GM12878 (cell line): ENCODE measurements around the gene CHCHD6.

Experiments used
- JUND ChIP-seq: IDR thresholded peaks from 2 replicates; pipeline ENCODE4 v1.6.1; 2012; ENCODE audit warnings: low read depth, mild to moderate bottlenecking, low read length, improper control_type of control experiment, moderate library complexity
- POLR2A ChIP-seq: IDR thresholded peaks from 2 replicates; pipeline ENCODE4 v1.6.1; 2011; ENCODE audit warnings: low read depth, mild to moderate bottlenecking, low read length
- RAD21 ChIP-seq: IDR thresholded peaks from 2 replicates; pipeline ENCODE4 v1.6.1; 2011; ENCODE audit warnings: mild to moderate bottlenecking, low read depth, low read length, moderate library complexity; ENCODE audit not compliant: insufficient read depth
- SIN3A ChIP-seq: IDR thresholded peaks from 2 replicates; pipeline ENCODE4 v1.6.1; 2012; ENCODE audit warnings: low read depth, low read length, improper control_type of control experiment
- SUZ12 ChIP-seq: fragments of 200-600 bp; sonication (generic); IDR thresholded peaks from one replicate; pipeline ENCODE4 v1.6.1; 2018; ENCODE audit warnings: antibody characterized with exemption, mild to moderate bottlenecking; ENCODE audit not compliant: unreplicated experiment
- TF ChIP-seq, protein P1 (sequence below), 3 experiments: IDR thresholded peaks in 2 of 3; conservative IDR thresholded peaks in 1 of 3; 2 replicates each; pipeline ENCODE4 v1.5.1; 2011; ENCODE audit warnings: low read depth in 3 of 3, low read length in 3 of 3, mild to moderate bottlenecking in 3 of 3, control low read depth in 2 of 3, moderate library complexity in 2 of 3, inconsistent platforms in 1 of 3, mixed read lengths in 1 of 3; ENCODE audit not compliant: control insufficient read depth in 2 of 3, insufficient read depth in 1 of 3; ENCODE audit errors: extremely low read depth in 1 of 3
- TF ChIP-seq, protein P2 (sequence below): fragments of 450-650 bp; conservative IDR thresholded peaks from 2 replicates; pipeline ENCODE4 v1.6.1; 2017; ENCODE audit warnings: mild to moderate bottlenecking, moderate library complexity
- TF ChIP-seq, protein P3 (sequence below): fragments of 450-650 bp; IDR thresholded peaks from 2 replicates; pipeline ENCODE4 v1.6.1; 2017; ENCODE audit warnings: mild to moderate bottlenecking
- TF ChIP-seq, protein P4 (sequence below): IDR thresholded peaks from 2 replicates; pipeline ENCODE4 v1.6.1; 2011; ENCODE audit warnings: borderline replicate concordance, low read depth, mild to moderate bottlenecking, moderate library complexity, mixed read lengths, low read length; ENCODE audit not compliant: insufficient read depth; ENCODE audit errors: extremely low read length

DNA sequence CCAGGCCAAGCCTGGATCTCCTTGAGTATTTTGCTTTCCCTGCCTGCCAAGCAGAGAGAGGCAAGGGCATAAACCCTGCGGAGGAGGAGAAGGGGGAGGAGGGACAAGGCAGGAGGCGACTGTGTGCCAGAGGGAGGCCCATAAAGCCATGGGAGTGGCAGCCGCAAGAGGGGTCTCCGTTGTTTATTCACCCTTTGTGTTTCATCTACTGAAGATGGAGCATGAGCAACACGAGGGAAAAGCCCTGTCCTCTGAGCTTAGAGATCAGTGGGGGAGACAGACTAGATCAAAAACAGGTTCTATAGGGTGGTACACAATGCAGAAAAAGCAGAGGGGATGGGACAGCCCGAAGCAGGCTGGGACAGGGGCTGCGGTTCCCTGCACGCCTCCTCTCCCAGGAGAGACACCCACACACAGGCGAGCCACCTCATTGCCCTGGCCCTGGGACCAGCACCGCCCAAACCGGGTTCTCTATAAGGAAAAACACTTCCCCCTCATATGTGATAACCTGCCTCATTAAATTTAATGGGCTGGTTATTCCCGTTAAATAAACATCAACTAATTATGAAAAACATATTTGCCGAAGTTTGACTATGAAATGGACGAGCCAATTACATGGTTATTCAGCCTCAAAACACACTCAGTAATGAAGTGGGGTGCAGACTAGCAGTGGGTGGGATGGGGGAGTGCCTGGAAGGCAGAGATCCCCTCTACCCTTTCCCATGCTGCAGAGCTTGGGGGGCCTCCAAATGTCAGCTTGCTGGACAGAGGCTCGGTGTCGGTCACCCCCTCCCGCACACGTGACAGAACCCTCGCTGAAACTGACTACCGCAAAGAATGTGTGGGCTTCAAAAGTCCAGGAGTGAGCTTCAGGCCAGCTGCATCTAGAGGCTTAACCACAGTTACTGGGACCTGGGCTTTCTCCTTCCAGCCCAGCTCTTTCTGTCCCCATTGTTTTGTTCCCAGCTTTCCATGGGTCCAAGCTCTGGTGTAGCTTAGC is 264.7 kb downstream of the CHCHD6 start:
- TF ChIP-seq, protein P1, sequence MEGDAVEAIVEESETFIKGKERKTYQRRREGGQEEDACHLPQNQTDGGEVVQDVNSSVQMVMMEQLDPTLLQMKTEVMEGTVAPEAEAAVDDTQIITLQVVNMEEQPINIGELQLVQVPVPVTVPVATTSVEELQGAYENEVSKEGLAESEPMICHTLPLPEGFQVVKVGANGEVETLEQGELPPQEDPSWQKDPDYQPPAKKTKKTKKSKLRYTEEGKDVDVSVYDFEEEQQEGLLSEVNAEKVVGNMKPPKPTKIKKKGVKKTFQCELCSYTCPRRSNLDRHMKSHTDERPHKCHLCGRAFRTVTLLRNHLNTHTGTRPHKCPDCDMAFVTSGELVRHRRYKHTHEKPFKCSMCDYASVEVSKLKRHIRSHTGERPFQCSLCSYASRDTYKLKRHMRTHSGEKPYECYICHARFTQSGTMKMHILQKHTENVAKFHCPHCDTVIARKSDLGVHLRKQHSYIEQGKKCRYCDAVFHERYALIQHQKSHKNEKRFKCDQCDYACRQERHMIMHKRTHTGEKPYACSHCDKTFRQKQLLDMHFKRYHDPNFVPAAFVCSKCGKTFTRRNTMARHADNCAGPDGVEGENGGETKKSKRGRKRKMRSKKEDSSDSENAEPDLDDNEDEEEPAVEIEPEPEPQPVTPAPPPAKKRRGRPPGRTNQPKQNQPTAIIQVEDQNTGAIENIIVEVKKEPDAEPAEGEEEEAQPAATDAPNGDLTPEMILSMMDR (IDR thresholded peaks at IDR 0.05 in 2 of 3, conservative IDR thresholded peaks at IDR 0.05 in 1 of 3; ENCODE audit: control insufficient read depth in 2 of 3, extremely low read depth in 1 of 3, insufficient read depth in 1 of 3, low read depth in 3 of 3, low read length in 3 of 3) = no peak
- TF ChIP-seq SIN3A (no peak), POLR2A (no peak), JUND (no peak), RAD21 (no peak), SUZ12 (no peak)
- TF ChIP-seq, protein P2, sequence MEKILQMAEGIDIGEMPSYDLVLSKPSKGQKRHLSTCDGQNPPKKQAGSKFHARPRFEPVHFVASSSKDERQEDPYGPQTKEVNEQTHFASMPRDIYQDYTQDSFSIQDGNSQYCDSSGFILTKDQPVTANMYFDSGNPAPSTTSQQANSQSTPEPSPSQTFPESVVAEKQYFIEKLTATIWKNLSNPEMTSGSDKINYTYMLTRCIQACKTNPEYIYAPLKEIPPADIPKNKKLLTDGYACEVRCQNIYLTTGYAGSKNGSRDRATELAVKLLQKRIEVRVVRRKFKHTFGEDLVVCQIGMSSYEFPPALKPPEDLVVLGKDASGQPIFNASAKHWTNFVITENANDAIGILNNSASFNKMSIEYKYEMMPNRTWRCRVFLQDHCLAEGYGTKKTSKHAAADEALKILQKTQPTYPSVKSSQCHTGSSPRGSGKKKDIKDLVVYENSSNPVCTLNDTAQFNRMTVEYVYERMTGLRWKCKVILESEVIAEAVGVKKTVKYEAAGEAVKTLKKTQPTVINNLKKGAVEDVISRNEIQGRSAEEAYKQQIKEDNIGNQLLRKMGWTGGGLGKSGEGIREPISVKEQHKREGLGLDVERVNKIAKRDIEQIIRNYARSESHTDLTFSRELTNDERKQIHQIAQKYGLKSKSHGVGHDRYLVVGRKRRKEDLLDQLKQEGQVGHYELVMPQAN = no peak
- TF ChIP-seq, protein P3, sequence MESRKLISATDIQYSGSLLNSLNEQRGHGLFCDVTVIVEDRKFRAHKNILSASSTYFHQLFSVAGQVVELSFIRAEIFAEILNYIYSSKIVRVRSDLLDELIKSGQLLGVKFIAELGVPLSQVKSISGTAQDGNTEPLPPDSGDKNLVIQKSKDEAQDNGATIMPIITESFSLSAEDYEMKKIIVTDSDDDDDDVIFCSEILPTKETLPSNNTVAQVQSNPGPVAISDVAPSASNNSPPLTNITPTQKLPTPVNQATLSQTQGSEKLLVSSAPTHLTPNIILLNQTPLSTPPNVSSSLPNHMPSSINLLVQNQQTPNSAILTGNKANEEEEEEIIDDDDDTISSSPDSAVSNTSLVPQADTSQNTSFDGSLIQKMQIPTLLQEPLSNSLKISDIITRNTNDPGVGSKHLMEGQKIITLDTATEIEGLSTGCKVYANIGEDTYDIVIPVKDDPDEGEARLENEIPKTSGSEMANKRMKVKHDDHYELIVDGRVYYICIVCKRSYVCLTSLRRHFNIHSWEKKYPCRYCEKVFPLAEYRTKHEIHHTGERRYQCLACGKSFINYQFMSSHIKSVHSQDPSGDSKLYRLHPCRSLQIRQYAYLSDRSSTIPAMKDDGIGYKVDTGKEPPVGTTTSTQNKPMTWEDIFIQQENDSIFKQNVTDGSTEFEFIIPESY = no peak
- TF ChIP-seq, protein P4, sequence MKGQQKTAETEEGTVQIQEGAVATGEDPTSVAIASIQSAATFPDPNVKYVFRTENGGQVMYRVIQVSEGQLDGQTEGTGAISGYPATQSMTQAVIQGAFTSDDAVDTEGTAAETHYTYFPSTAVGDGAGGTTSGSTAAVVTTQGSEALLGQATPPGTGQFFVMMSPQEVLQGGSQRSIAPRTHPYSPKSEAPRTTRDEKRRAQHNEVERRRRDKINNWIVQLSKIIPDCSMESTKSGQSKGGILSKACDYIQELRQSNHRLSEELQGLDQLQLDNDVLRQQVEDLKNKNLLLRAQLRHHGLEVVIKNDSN = no peak
